Astrocyte (in vitro differentiated cells and primary cell): ENCODE results near the gene RAB11FIP4.

Experiments
- CTCF ChIP-seq: IDR thresholded peaks from 2 replicates; pipeline ENCODE4 v1.5.1; 2011; ENCODE audit warnings: low read depth, mild to moderate bottlenecking, inconsistent platforms, low read length, moderate library complexity; ENCODE audit not compliant: insufficient read depth
- EZH2 ChIP-seq: IDR thresholded peaks from 2 replicates; pipeline ENCODE4 v1.6.1; 2012; ENCODE audit warnings: mild to moderate bottlenecking, low read length, inconsistent platforms; ENCODE audit not compliant: insufficient read depth

- no peak for TF ChIP-seq CTCF
- TF ChIP-seq EZH2 = no peak
Observed at GRCh38 chr17:31579265-31579664, 187.8 kb downstream of the RAB11FIP4 start.
